H1 (cell line): Measurements from ENCODE around the gene ASPG. TPM values are rescaled to one million over a fixed set of nuclear protein-coding genes. Genes with fewer than 3 reads are reported as not detected.

Experiments used
- BCL11A ChIP-seq, 2 experiments: IDR thresholded peaks; one replicate each; pipeline ENCODE4 v1.6.1; 2011; ENCODE audit warnings: low read depth in 2 of 2, low read length in 2 of 2, mild to moderate bottlenecking in 2 of 2
- BRCA1 ChIP-seq: IDR thresholded peaks from 2 replicates; pipeline ENCODE4 v1.6.1; 2012; ENCODE audit warnings: low read depth, low read length, improper control_type of control experiment
- CBX5 ChIP-seq: fragments of 300-800, 300-1000 bp; sonication (generic); IDR thresholded peaks from 2 replicates; pipeline ENCODE4 v1.7.1; 2016; ENCODE audit warnings: antibody characterized with exemption, low read length, low read depth
- FOSL1 ChIP-seq: IDR thresholded peaks from 2 replicates; pipeline ENCODE4 v1.6.1; 2011; ENCODE audit warnings: mild to moderate bottlenecking, low read depth, low read length, moderate library complexity; ENCODE audit not compliant: insufficient read depth
- KDM1A ChIP-seq: fragments of 200-600, 300-600 bp; sonication (generic); IDR thresholded peaks from 2 replicates; pipeline ENCODE4 v1.7.1; 2016; ENCODE audit warnings: mild to moderate bottlenecking, low read length, borderline replicate concordance
- POLR2AphosphoS5 ChIP-seq: IDR thresholded peaks from 2 replicates; pipeline ENCODE4 v1.6.1; 2011; ENCODE audit warnings: low read depth, low read length
- SAP30 ChIP-seq: fragments of 300-600 bp; sonication (generic); IDR thresholded peaks from 2 replicates; pipeline ENCODE4 v1.7.1; 2012; ENCODE audit warnings: low read length, moderate library complexity, mild to moderate bottlenecking, inconsistent platforms; ENCODE audit not compliant: insufficient read depth, insufficient replicate concordance
- SIX5 ChIP-seq: IDR thresholded peaks from 2 replicates; pipeline ENCODE4 v1.6.1; 2011; ENCODE audit warnings: mild to moderate bottlenecking, low read depth, low read length
- TBP ChIP-seq: IDR thresholded peaks from 2 replicates; pipeline ENCODE4 v1.6.1; 2011; ENCODE audit warnings: low read depth, low read length, improper control_type of control experiment
- YY1 ChIP-seq: IDR thresholded peaks from 2 replicates; pipeline ENCODE4 v1.6.1; 2011; ENCODE audit warnings: low read depth, mild to moderate bottlenecking, low read length
- polyA plus RNA-seq, 7 experiments: library from polyadenylated mRNA; depleted of rRNA in 3 of 7; stranded (reverse) in 5 of 7; unstranded in 2 of 7; fragments of >200 nt in 5 of 7; fragments of 200-250 nt in 2 of 7; gene quantifications; 1 replicate in 5 of 7; 2 replicates in 1 of 7; 4 replicates in 1 of 7; pipeline versions ENCODE4 v1.2.1 to v1.2.3, GENCODE V29; 2011 to 2013; ENCODE audit warnings: missing spikeins in 2 of 7, mixed read lengths in 2 of 7
- total RNA-seq: library from RNA; stranded (reverse); fragmentation: NEBNext Ultra II Directional; extraction: Animal tissue kit (Norgen Biotek cat#: 25700); gene quantifications from 2 replicates; pipeline ENCODE4 v1.2.1, GENCODE V29; 2021
- TF ChIP-seq, protein P1 (sequence below): fragments of 300-600 bp; sonication (generic); IDR thresholded peaks from 2 replicates; pipeline ENCODE4 v1.7.1; 2012; ENCODE audit warnings: low read length, moderate library complexity, mild to moderate bottlenecking, inconsistent platforms; ENCODE audit not compliant: insufficient replicate concordance

ASPG gene
- total and polyA plus RNA-seq, 2 of the 8 experiments (the other 6 are each of a cell fraction or from before 2014, with no cell fraction given): 0.34 to 0.59 TPM

DNA sequence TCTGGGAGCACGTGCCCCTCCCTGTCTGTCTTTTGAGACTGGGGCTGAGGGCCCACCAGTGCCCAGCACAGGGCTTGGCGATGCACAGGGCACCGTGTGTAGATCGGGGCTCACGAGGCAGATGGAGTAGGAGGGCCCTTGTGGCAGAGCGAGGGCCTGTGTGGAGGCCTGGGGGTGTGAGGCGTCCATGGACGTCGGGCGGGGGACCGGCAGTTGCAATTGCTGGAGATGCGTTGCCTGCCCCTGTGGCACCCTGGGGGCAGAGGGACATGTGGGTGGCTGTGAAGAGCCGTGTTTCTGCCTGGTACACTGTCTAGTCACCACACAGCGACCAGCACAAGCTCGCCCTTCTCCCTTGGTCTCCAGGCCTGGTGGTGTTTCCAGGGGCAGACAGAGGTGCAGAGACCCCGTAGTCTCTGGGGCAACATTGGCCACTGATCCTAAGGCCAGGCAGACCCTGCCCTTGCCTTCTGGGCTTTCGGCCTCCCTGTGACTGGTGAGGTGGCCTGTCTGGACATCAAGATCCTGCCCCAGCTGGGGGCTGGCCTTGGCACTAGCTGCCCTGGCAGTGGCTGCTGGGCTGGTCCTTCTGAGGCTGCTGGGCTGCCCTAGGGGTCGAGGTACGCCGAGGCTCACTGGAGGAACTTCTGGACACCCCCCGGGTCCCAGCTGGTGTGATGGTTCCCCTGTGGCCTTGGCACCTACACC, 67.3 kb downstream of the ASPG start (continued):
- TF ChIP-seq, protein P1, sequence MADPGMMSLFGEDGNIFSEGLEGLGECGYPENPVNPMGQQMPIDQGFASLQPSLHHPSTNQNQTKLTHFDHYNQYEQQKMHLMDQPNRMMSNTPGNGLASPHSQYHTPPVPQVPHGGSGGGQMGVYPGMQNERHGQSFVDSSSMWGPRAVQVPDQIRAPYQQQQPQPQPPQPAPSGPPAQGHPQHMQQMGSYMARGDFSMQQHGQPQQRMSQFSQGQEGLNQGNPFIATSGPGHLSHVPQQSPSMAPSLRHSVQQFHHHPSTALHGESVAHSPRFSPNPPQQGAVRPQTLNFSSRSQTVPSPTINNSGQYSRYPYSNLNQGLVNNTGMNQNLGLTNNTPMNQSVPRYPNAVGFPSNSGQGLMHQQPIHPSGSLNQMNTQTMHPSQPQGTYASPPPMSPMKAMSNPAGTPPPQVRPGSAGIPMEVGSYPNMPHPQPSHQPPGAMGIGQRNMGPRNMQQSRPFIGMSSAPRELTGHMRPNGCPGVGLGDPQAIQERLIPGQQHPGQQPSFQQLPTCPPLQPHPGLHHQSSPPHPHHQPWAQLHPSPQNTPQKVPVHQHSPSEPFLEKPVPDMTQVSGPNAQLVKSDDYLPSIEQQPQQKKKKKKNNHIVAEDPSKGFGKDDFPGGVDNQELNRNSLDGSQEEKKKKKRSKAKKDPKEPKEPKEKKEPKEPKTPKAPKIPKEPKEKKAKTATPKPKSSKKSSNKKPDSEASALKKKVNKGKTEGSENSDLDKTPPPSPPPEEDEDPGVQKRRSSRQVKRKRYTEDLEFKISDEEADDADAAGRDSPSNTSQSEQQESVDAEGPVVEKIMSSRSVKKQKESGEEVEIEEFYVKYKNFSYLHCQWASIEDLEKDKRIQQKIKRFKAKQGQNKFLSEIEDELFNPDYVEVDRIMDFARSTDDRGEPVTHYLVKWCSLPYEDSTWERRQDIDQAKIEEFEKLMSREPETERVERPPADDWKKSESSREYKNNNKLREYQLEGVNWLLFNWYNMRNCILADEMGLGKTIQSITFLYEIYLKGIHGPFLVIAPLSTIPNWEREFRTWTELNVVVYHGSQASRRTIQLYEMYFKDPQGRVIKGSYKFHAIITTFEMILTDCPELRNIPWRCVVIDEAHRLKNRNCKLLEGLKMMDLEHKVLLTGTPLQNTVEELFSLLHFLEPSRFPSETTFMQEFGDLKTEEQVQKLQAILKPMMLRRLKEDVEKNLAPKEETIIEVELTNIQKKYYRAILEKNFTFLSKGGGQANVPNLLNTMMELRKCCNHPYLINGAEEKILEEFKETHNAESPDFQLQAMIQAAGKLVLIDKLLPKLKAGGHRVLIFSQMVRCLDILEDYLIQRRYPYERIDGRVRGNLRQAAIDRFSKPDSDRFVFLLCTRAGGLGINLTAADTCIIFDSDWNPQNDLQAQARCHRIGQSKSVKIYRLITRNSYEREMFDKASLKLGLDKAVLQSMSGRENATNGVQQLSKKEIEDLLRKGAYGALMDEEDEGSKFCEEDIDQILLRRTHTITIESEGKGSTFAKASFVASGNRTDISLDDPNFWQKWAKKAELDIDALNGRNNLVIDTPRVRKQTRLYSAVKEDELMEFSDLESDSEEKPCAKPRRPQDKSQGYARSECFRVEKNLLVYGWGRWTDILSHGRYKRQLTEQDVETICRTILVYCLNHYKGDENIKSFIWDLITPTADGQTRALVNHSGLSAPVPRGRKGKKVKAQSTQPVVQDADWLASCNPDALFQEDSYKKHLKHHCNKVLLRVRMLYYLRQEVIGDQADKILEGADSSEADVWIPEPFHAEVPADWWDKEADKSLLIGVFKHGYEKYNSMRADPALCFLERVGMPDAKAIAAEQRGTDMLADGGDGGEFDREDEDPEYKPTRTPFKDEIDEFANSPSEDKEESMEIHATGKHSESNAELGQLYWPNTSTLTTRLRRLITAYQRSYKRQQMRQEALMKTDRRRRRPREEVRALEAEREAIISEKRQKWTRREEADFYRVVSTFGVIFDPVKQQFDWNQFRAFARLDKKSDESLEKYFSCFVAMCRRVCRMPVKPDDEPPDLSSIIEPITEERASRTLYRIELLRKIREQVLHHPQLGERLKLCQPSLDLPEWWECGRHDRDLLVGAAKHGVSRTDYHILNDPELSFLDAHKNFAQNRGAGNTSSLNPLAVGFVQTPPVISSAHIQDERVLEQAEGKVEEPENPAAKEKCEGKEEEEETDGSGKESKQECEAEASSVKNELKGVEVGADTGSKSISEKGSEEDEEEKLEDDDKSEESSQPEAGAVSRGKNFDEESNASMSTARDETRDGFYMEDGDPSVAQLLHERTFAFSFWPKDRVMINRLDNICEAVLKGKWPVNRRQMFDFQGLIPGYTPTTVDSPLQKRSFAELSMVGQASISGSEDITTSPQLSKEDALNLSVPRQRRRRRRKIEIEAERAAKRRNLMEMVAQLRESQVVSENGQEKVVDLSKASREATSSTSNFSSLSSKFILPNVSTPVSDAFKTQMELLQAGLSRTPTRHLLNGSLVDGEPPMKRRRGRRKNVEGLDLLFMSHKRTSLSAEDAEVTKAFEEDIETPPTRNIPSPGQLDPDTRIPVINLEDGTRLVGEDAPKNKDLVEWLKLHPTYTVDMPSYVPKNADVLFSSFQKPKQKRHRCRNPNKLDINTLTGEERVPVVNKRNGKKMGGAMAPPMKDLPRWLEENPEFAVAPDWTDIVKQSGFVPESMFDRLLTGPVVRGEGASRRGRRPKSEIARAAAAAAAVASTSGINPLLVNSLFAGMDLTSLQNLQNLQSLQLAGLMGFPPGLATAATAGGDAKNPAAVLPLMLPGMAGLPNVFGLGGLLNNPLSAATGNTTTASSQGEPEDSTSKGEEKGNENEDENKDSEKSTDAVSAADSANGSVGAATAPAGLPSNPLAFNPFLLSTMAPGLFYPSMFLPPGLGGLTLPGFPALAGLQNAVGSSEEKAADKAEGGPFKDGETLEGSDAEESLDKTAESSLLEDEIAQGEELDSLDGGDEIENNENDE: no peak
- TF ChIP-seq POLR2AphosphoS5 (no peak), BRCA1 (no peak), BCL11A (IDR thresholded peaks at IDR 0.05; ENCODE audit: low read depth in 2 of 2, low read length in 2 of 2) (no peak), YY1 (no peak), CBX5 (no peak), KDM1A (no peak), SAP30 (no peak), FOSL1 (no peak), SIX5 (no peak), TBP (no peak)
